Endothelial cell (in vitro differentiated cells): ENCODE measurements around the gene TSHZ3. TPM values are rescaled to one million over a fixed set of nuclear protein-coding genes. Genes with fewer than 3 reads are reported as not detected.

Experiments used
- DNase-seq: peaks from one replicate; pipeline ENCODE4 v3.0.0; 2021; ENCODE audit warnings: low spot score
- H3K27ac Mint-ChIP-seq: one replicate; pipeline ENCODE4 v1.8.0; 2021; ENCODE audit warnings: mixed read lengths, inconsistent platforms; ENCODE audit not compliant: unreplicated experiment
- H3K27me3 Mint-ChIP-seq: one replicate; pipeline ENCODE4 v1.8.0; 2021; ENCODE audit warnings: mild to moderate bottlenecking, moderate library complexity, mixed read lengths, inconsistent platforms; ENCODE audit not compliant: unreplicated experiment
- H3K36me3 Mint-ChIP-seq: one replicate; pipeline ENCODE4 v1.8.0; 2021; ENCODE audit warnings: mild to moderate bottlenecking, low read depth, mixed read lengths, inconsistent platforms; ENCODE audit not compliant: unreplicated experiment
- H3K4me1 Mint-ChIP-seq: one replicate; pipeline ENCODE4 v1.8.0; 2021; ENCODE audit warnings: mild to moderate bottlenecking, mixed read lengths, inconsistent platforms; ENCODE audit not compliant: unreplicated experiment
- H3K4me3 Mint-ChIP-seq: one replicate; pipeline ENCODE4 v1.8.0; 2021; ENCODE audit warnings: mild to moderate bottlenecking, mixed read lengths, inconsistent platforms; ENCODE audit not compliant: unreplicated experiment
- H3K9me3 Mint-ChIP-seq: one replicate; pipeline ENCODE4 v1.8.0; 2021; ENCODE audit warnings: mixed read lengths, inconsistent platforms; ENCODE audit not compliant: unreplicated experiment
- total RNA-seq: library from RNA; stranded (reverse); fragmentation: NEBNext Ultra II Directional; extraction: Animal tissue kit (Norgen Biotek cat#: 25700); gene quantifications from one replicate; pipeline ENCODE4 v1.2.1, GENCODE V29; 2021; ENCODE audit not compliant: unreplicated experiment
- TF ChIP-seq, protein P1 (sequence below): fragments of 200-600 bp; sonication (generic); IDR thresholded peaks from one replicate; pipeline ENCODE4 v1.5.0; 2021; ENCODE audit warnings: antibody characterized with exemption; ENCODE audit not compliant: unreplicated experiment

TSHZ3 gene
- total RNA-seq, 1 donor from 2014 or later: 12.3 TPM

DNA sequence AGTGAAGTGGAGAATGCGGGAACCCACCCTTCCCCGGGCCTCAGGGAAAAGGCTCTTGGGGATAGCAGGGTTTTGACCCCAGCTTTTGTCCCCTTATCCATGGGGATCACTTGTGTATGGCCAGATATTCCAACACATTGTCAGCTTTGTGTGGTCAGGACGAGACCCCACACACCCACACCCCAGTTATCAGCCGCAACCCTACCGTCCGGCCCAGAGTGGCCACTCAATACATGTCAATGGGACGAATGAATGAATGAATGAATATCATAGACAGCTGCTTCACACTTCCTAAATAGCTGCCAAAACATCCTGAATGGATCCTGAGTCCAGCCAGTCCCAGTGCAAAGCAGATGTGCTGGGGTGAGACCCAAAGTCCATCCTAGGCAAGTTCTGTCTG, 64.6 kb downstream of the TSHZ3 start:
- Mint-ChIP-seq H3K36me3 (peaks cover 3% of the 10 kb centered on the region), H3K27ac (no peak overlapping the region)
- TF ChIP-seq, protein P1, sequence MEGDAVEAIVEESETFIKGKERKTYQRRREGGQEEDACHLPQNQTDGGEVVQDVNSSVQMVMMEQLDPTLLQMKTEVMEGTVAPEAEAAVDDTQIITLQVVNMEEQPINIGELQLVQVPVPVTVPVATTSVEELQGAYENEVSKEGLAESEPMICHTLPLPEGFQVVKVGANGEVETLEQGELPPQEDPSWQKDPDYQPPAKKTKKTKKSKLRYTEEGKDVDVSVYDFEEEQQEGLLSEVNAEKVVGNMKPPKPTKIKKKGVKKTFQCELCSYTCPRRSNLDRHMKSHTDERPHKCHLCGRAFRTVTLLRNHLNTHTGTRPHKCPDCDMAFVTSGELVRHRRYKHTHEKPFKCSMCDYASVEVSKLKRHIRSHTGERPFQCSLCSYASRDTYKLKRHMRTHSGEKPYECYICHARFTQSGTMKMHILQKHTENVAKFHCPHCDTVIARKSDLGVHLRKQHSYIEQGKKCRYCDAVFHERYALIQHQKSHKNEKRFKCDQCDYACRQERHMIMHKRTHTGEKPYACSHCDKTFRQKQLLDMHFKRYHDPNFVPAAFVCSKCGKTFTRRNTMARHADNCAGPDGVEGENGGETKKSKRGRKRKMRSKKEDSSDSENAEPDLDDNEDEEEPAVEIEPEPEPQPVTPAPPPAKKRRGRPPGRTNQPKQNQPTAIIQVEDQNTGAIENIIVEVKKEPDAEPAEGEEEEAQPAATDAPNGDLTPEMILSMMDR: no peak

DNA sequence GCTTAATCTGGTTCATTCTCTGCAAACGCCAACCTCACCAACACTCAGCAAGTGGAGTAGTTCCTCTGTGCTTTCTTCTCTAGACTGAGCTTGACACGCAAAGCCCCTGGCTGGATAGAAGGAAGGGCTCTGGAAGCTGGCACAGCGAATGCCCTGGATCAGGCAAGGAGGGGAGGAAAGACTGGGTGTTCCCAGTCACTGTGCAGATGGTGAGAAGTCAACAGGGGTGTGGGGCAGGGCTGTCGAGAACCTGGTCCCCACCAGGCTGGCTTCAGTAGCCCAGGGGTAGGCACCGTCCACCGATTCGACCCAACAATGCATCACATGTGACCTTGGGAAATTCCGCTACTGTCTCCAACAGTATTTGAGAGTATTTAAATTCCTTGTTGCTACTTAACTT, 65.5 kb downstream of the TSHZ3 start:
- no peak overlapping the region for H3K27ac Mint-ChIP-seq
- peaks cover 12% of the 10 kb centered on the region for H3K36me3 Mint-ChIP-seq
- TF ChIP-seq, protein P1: no peak
- H3K9me3 Mint-ChIP-seq: no peaks in the 10 kb centered on the region
- DNase-seq: no peak
- no peak overlapping the region for H3K4me3 Mint-ChIP-seq
- peaks cover 3% of the 10 kb centered on the region for H3K4me1 Mint-ChIP-seq
- H3K27me3 Mint-ChIP-seq: no peaks in the 10 kb centered on the region

More for the DNA sequence above, 64.6 kb downstream of the TSHZ3 start:
- H3K4me1 Mint-ChIP-seq: peaks cover 3% of the 10 kb centered on the region
- no peak for DNase-seq
- no peak overlapping the region for H3K4me3 Mint-ChIP-seq
- no peaks in the 10 kb centered on the region for H3K27me3 Mint-ChIP-seq
- no peaks in the 10 kb centered on the region for H3K9me3 Mint-ChIP-seq

DNA sequence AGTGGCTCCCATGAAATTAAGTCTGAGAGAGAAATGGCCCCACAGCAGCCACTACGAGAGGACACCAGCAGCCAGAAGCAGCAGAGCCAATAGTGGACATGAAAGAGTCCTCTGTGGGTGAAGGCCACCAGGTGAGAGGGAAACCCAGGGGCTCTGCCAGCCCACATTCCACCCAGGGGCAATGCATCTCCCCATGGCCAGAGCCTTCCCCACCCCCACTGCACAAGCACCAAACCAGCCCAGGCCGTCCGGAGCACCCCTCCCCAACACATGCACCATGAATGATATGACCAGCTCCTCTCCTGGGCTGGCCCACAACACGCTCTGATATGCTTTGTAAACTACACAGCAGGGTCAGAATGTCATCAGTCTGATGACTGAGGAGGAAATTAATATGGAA, 66.9 kb downstream of the TSHZ3 start:
- no peak for DNase-seq
- TF ChIP-seq, protein P1: no peak
- H3K4me3 Mint-ChIP-seq: no peak overlapping the region
- H3K36me3 Mint-ChIP-seq: peaks cover 23% of the 10 kb centered on the region
- H3K4me1 Mint-ChIP-seq: peaks cover 3% of the 10 kb centered on the region
- H3K27me3 Mint-ChIP-seq: no peaks in the 10 kb centered on the region
- no peak overlapping the region for H3K27ac Mint-ChIP-seq
- no peaks in the 10 kb centered on the region for H3K9me3 Mint-ChIP-seq

DNA sequence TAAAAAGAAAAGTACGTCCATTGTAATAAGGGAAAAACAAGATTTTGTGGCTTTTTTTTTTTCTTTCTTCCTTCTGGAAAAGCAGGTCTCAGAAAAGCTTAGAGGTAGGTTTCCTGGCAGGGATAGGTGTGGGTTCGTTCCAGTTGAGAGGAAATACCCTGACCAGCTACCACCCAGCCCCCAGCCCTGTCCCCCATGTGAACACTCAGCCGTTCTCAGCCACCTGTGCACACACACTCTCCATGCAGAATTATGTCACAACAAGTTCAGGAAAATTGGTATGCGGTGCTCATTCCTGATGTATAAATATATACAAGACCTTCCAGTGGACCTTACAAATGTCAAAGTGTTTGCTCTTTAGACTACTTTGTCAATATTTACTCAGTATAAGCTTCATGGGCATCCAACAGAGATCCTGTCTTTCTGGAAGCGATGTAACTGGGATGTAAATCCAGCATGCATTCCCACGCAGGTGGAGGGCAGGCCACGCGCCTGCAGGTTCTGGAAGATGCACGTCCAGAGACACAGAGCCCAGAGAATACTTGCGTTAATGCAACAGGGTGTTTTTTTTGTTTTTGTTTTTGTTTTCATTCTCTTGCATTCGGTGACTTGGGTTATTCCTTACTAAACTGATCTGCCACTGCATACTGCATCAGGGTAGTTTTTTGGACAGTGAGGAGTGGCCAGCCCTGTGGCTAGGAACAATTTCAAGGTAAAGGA, 68.8 kb downstream of the TSHZ3 start:
- Mint-ChIP-seq H3K27me3 (no peaks in the 10 kb centered on the region), H3K4me3 (no peak overlapping the region), H3K4me1 (peaks cover 3% of the 10 kb centered on the region), H3K36me3 (peaks cover 30% of the 10 kb centered on the region), H3K9me3 (no peaks in the 10 kb centered on the region), H3K27ac (no peak overlapping the region)
- no peak for DNase-seq
- TF ChIP-seq, protein P1: no peak

DNA sequence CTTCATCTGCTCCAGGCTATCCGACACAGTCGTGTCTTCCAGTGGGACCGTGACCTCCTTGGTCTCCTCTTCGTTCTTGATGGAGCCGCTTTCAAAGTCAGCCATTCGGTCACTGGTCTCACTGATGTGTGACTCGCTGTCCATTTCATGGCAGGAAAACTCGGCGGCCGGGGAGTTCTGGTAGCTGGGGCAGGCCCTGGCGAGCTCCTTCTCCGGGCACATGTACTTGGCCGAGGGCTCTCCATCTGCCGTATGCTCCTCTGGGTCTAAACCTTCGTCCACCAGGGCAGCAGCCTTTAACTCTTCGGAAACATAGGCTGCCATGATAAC, 69.8 kb downstream of the TSHZ3 start:
- Mint-ChIP-seq H3K27ac (no peak overlapping the region), H3K4me3 (no peak overlapping the region), H3K4me1 (peaks cover 3% of the 10 kb centered on the region), H3K36me3 (peaks cover 30% of the 10 kb centered on the region), H3K9me3 (no peaks in the 10 kb centered on the region), H3K27me3 (no peaks in the 10 kb centered on the region)
- TF ChIP-seq, protein P1: no peak
- no peak for DNase-seq
